ENCODE results near the gene RNU7-1. TPM values are rescaled to one million over a fixed set of nuclear protein-coding genes. Genes with fewer than 3 reads are reported as not detected.
A peak's percentile ranks its signal among the peaks of the same experiment; 100 is the strongest.

RNU7-1 gene
- total and polyA plus RNA-seq, 10 of the 15 experiments (the other 5 are each of a cell fraction or from before 2014, with no cell fraction given): not detected

DNA sequence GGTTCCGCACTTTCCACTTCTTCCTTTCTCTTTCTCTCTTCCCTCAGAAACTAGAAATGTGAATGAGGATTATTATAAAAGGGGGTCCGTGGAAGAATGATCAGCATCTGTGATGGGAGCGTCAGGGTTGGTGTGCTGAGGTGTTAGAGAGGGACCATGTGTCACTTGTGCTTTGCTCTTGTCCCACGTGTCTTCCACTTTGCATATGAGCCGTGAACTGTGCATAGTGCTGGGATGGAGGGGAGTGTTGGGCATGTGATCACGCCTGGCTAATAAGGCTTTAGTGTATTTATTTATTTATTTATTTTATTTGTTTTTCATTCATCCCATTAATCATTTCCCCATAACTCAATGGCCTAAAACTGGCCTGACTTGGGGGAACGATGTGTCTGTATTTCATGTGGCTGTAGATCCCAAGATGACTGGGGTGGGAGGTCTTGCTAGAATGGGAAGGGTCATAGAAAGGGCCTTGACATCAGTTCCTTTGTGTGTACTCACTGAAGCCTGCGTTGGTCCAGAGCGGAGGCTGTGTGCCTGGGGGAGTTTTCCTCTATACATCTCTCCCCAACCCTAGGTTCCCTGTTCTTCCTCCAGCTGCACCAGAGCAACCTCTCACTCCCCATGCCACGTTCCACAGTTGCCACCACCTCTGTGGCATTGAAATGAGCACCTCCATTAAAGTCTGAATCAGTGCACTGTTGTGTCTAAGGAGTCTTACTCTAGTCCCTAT is 20.4 kb upstream of the RNU7-1 start:
- Histone ChIP-seq H3K4me1 (ENCODE audit: control insufficient read depth, insufficient read depth, low read length) (peaks cover 48% of the 10 kb centered on the region), H3K27ac (ENCODE audit: control insufficient read depth, insufficient read depth) (peak overlapping the region; percentile 36)
- 0 out of 2 replicates have a peak, but pooled peaks have one; percentile 11 for TF ChIP-seq HDGF (IDR thresholded peaks at IDR 0.05)
- TF ChIP-seq, protein P1, sequence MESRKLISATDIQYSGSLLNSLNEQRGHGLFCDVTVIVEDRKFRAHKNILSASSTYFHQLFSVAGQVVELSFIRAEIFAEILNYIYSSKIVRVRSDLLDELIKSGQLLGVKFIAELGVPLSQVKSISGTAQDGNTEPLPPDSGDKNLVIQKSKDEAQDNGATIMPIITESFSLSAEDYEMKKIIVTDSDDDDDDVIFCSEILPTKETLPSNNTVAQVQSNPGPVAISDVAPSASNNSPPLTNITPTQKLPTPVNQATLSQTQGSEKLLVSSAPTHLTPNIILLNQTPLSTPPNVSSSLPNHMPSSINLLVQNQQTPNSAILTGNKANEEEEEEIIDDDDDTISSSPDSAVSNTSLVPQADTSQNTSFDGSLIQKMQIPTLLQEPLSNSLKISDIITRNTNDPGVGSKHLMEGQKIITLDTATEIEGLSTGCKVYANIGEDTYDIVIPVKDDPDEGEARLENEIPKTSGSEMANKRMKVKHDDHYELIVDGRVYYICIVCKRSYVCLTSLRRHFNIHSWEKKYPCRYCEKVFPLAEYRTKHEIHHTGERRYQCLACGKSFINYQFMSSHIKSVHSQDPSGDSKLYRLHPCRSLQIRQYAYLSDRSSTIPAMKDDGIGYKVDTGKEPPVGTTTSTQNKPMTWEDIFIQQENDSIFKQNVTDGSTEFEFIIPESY (IDR thresholded peaks at IDR 0.05): no peak
- TF ChIP-seq MTA2 (IDR thresholded peaks at IDR 0.05; ENCODE audit: low read depth): no peak
- TF ChIP-seq, protein P2, sequence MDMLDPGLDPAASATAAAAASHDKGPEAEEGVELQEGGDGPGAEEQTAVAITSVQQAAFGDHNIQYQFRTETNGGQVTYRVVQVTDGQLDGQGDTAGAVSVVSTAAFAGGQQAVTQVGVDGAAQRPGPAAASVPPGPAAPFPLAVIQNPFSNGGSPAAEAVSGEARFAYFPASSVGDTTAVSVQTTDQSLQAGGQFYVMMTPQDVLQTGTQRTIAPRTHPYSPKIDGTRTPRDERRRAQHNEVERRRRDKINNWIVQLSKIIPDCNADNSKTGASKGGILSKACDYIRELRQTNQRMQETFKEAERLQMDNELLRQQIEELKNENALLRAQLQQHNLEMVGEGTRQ (IDR thresholded peaks at IDR 0.05; ENCODE audit: borderline replicate concordance, low read depth, low read length): peak; percentile 34; the same call in 1 of the 2 replicates
- TF ChIP-seq WRNIP1 (IDR thresholded peaks at IDR 0.05; ENCODE audit: borderline replicate concordance, low read depth, low read length): no peak
- TF ChIP-seq MEF2B (IDR thresholded peaks at IDR 0.05; ENCODE audit: partially characterized antibody, poor library complexity, severe bottlenecking): peak; percentile 27
- peak; percentile 86; the same call in 2 of the 3 replicates for TF ChIP-seq POU2F2 (IDR thresholded peaks at IDR 0.05; ENCODE audit: borderline replicate concordance, low read depth, low read length)
- no peak for TF ChIP-seq RCOR1 (conservative IDR thresholded peaks at IDR 0.05; ENCODE audit: low read depth, low read length)
- no peak for TF ChIP-seq HCFC1 (IDR thresholded peaks at IDR 0.05; ENCODE audit: low read length)
- no peak for TF ChIP-seq RBBP5 (conservative IDR thresholded peaks at IDR 0.05)
- no peak for TF ChIP-seq CHD2 (IDR thresholded peaks at IDR 0.05; ENCODE audit: borderline replicate concordance, low read depth, low read length)
- TF ChIP-seq SMC3 (IDR thresholded peaks at IDR 0.05; ENCODE audit: borderline replicate concordance, low read length): no peak
- TF ChIP-seq, protein P3, sequence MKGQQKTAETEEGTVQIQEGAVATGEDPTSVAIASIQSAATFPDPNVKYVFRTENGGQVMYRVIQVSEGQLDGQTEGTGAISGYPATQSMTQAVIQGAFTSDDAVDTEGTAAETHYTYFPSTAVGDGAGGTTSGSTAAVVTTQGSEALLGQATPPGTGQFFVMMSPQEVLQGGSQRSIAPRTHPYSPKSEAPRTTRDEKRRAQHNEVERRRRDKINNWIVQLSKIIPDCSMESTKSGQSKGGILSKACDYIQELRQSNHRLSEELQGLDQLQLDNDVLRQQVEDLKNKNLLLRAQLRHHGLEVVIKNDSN (IDR thresholded peaks at IDR 0.05; ENCODE audit: borderline replicate concordance, extremely low read length, insufficient read depth, low read depth, low read length): peak; percentile 72
- TF ChIP-seq RAD51 (IDR thresholded peaks at IDR 0.05): peak; percentile 81
- TF ChIP-seq NFXL1 (IDR thresholded peaks at IDR 0.05; ENCODE audit: borderline replicate concordance): no peak
- TF ChIP-seq ZBED1 (IDR thresholded peaks at IDR 0.05; ENCODE audit: borderline replicate concordance): no peak
- no peak for TF ChIP-seq KDM1A (IDR thresholded peaks at IDR 0.05; ENCODE audit: borderline replicate concordance)
- peak; percentile 23; the same call in 1 of the 2 replicates for TF ChIP-seq MTA3 (IDR thresholded peaks at IDR 0.05; ENCODE audit: borderline replicate concordance, low read length)
- TF ChIP-seq, protein P4, sequence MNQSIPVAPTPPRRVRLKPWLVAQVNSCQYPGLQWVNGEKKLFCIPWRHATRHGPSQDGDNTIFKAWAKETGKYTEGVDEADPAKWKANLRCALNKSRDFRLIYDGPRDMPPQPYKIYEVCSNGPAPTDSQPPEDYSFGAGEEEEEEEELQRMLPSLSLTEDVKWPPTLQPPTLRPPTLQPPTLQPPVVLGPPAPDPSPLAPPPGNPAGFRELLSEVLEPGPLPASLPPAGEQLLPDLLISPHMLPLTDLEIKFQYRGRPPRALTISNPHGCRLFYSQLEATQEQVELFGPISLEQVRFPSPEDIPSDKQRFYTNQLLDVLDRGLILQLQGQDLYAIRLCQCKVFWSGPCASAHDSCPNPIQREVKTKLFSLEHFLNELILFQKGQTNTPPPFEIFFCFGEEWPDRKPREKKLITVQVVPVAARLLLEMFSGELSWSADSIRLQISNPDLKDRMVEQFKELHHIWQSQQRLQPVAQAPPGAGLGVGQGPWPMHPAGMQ (IDR thresholded peaks at IDR 0.05; ENCODE audit: borderline replicate concordance): no peak

More for the DNA sequence above, 20.4 kb upstream of the RNU7-1 start:
- intact Hi-C loops (cut with micrococcal nuclease; ENCODE audit: unreplicated experiment): loop anchor here (5.0 kb wide), 2 partner anchors 169 to 189 kb away; partner anchors contain the start of gene C1R
- Histone ChIP-seq H2AFZ (ENCODE audit: control insufficient read depth, low read depth, low read length) (no peak overlapping the region; the same call in 1 of the 2 replicates), H3K36me3 (ENCODE audit: control insufficient read depth in 2 of 2, insufficient read depth in 2 of 2, low read length in 1 of 2) (peaks cover 0 to 8% of the 10 kb centered on the region in 2 experiments; a peak in 2 of 4 replicates), H4K20me1 (ENCODE audit: control insufficient read depth, insufficient read depth) (no peaks in the 10 kb centered on the region), H3K79me2 (ENCODE audit: control insufficient read depth, insufficient read depth, low read length) (peaks cover 14% of the 10 kb centered on the region), H3K9ac (ENCODE audit: control insufficient read depth, insufficient read depth, low read length) (peak overlapping the region; percentile 27; the same call in 1 of the 2 replicates), H3K27me3 (replicated peaks in 1 of 2; ENCODE audit: control insufficient read depth in 2 of 2, insufficient read depth in 2 of 2, low read length in 1 of 2) (no peaks in the 10 kb centered on the region), H3K9me3 (replicated peaks; ENCODE audit: control insufficient read depth, insufficient read depth, low read length) (no peaks in the 10 kb centered on the region), H3K4me3 (no peak overlapping the region), H3K4me2 (ENCODE audit: control insufficient read depth, insufficient read depth) (peak overlapping the region; percentile 36)
- whole genome bisulfite sequencing (ENCODE audit: insufficient coverage, insufficient replicate concordance, low lambda C conversion rate, missing lambda C conversion rate): 57% methylated on average over 10 of the region's 10 CpGs
- peak; percentile 30; the same call in 2 of the 3 replicates for ATAC-seq
- RAD21 ChIA-PET (ENCODE audit: unreplicated experiment): interaction anchor here (1.1 to 4.6 kb wide), 6 partner anchors 15 to 189 kb away, joined by 3 to 45 read pairs (median 12); partner anchors contain the start of genes C12orf57 and RNU7-1
- in situ Hi-C loops (cut with MboI): no loop called here
- peak; percentile 79 for FAIRE-seq
- CTCF ChIA-PET: interaction anchor here (1.0 to 6.2 kb wide), 23 partner anchors 9 to 187 kb away, joined by 3 to 111 read pairs (median 10); partner anchors contain the start of genes C12orf57, C1RL, ENO2 and LRRC23
- SMC1A ChIA-PET (ENCODE audit: uncharacterized antibody, unreplicated experiment): interaction anchor here (0.8 to 3.9 kb wide), 8 partner anchors 15 to 95 kb away, joined by 3 to 29 read pairs (median 6); partner anchors contain the start of genes C12orf57, LPCAT3, RNU7-1 and SPSB2
- no peak for DNase-seq (ENCODE audit: low read depth, low spot score)
- TSS peak; percentile 95 for BruUV-seq (replicated peaks)
- POLR2A ChIA-PET: interaction anchor here (0.6 to 4.8 kb wide), 5 partner anchors 9 to 32 kb away, joined by 3 to 28 read pairs (median 5); partner anchors contain the start of genes C12orf57 and RNU7-1

Data from GM12878 (cell line).